GM20000 (cell line): ENCODE data around the gene SUGP2.

Experiments used
- DNase-seq: peaks from one replicate; pipeline ENCODE4 v3.0.0; 2012; ENCODE audit warnings: low spot score
- CTCF ChIP-seq: IDR thresholded peaks from 2 replicates; pipeline ENCODE4 v1.5.1; 2012; ENCODE audit warnings: mild to moderate bottlenecking, control low read depth; ENCODE audit errors: extremely low read depth, missing control alignments

Gene SUGP2

GRCh38 chr19:19009951-19010350, 23.4 kb downstream of the SUGP2 start:
- no peak for DNase-seq

GRCh38 chr19:19006213-19006612, 27.1 kb downstream of the SUGP2 start:
- TF ChIP-seq CTCF, result no peak
- no peak for DNase-seq

More at GRCh38 chr19:19009951-19010350, 23.4 kb downstream of the SUGP2 start:
- TF ChIP-seq CTCF, result no peak

GRCh38 chr19:19004144-19004543, 29.2 kb downstream of the SUGP2 start:
- no peak for DNase-seq
- no peak for TF ChIP-seq CTCF

- DNase-seq, result no peak
- TF ChIP-seq CTCF, result no peak
Measured at GRCh38 chr19:18999896-19000620, 33.3 kb downstream of the SUGP2 start.

GRCh38 chr19:18999016-18999758, 34.1 kb downstream of the SUGP2 start:
- no peak for TF ChIP-seq CTCF
- DNase-seq, result no peak

- no peak for DNase-seq
- no peak for TF ChIP-seq CTCF
Measured at GRCh38 chr19:18998276-18998675, 35.0 kb downstream of the SUGP2 start.

GRCh38 chr19:18996796-18997394, 36.4 kb downstream of the SUGP2 start:
- no peak for TF ChIP-seq CTCF
- no peak for DNase-seq
